Loucy (cell line): ENCODE data around the gene MKLN1.

Source experiments
- CTCF ChIP-seq: fragments of 200-600 bp; sonication (generic); conservative IDR thresholded peaks from 2 replicates; pipeline ENCODE4 v1.5.1; 2014; ENCODE audit warnings: mild to moderate bottlenecking, antibody characterized with exemption, low read length
- EZH2phosphoT487 ChIP-seq: fragments of 200-600 bp; IDR thresholded peaks from 2 replicates; pipeline ENCODE4 v1.6.1; 2018; ENCODE audit warnings: antibody characterized with exemption, mild to moderate bottlenecking, moderate library complexity, borderline replicate concordance

GRCh38 chr7:131357282-131357880, 29.7 kb downstream of the MKLN1 start:
- TF ChIP-seq CTCF (no peak), EZH2phosphoT487 (no peak)
